Measurements from ENCODE around the gene ANHX.

Gene ANHX

GRCh38 chr12:133202493-133203343 lies 33.0 kb downstream of the ANHX start:
- DNase-seq: no peak

GRCh38 chr12:133201888-133202287 lies 33.8 kb downstream of the ANHX start:
- DNase-seq: no peak

- DNase-seq: no peak
Measured at GRCh38 chr12:133192847-133193246, 42.8 kb downstream of the ANHX start.

- DNase-seq: no peak
Measured at GRCh38 chr12:133190176-133190575, 45.5 kb downstream of the ANHX start.

- peak; percentile 85 for DNase-seq
Measured at GRCh38 chr12:133181238-133181959, 54.3 kb downstream of the ANHX start, which contains the start of gene ZNF268. TSS of gene ZNF268 (plus strand) at chr12:133181495. CDS start at chr12:133181998, 503 bp downstream.

- no peak for DNase-seq
Measured at GRCh38 chr12:133180669-133181068, 55.0 kb downstream of the ANHX start.

- DNase-seq: no peak
Measured at GRCh38 chr12:133174901-133175300, 60.8 kb downstream of the ANHX start.

- no peak for DNase-seq
Measured at GRCh38 chr12:133172491-133172890, 63.2 kb downstream of the ANHX start.

All from NCI-H2107 (cell line).